KG1 (cell line): ENCODE data around the gene BCAR3.

Experiments
- DNase-seq: peaks from one replicate; lab custom pipeline; 2025; lab: John Stamatoyannopoulos, UW

The BCAR3 gene

DNA sequence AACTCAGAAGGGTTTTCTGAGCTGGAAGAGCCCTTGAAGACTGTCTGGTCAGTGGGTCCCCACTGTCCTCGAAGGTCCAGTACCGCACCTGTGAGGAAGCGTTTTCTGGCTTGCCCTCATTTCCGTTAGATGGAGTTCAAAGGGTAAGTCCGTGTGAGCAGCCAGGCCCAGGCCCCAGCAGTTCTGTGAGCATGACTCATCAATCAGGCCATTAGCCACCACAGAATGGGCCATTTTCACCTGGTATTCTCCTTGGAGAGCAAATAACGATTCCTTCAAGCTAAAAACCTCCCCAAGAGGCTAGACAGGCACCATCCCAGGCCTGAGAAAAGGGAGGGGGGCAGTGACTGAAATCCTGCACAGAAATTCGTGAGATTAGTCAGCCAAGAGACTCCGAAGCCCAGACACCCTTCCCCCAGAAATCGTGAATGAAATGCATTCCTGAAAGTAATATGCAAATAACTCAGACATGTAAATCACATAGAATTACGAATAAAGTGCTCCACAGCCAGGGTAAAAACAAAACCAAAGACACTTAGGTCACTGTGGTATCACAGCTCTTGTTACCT is 66.0 kb downstream of the BCAR3 start:
- no peak for DNase-seq

GRCh38 chr1:93614986-93615581 is 66.6 kb downstream of the BCAR3 start:
- DNase-seq, result no peak

GRCh38 chr1:93614541-93614940 is 67.1 kb downstream of the BCAR3 start:
- no peak for DNase-seq

DNA sequence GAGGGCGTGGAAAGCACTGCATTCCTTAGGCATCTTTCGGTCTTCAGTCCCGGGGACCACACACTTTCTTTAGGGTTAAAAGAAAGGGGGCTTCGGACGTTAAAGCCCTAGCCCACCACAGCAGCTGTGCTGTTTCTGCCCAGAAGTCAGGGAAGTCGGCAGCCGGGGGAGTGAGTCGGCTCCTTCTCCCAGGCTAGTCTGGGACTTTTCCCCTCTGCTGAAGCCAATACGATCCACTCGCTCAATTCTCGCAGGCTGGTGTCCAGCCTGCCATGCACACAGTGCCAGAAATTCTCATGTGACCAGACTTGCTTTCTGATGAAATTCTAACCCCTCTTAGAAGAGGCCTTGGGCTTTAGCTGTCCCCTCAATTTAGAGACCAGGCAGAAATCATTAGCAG is 67.7 kb downstream of the BCAR3 start:
- no peak for DNase-seq

DNA sequence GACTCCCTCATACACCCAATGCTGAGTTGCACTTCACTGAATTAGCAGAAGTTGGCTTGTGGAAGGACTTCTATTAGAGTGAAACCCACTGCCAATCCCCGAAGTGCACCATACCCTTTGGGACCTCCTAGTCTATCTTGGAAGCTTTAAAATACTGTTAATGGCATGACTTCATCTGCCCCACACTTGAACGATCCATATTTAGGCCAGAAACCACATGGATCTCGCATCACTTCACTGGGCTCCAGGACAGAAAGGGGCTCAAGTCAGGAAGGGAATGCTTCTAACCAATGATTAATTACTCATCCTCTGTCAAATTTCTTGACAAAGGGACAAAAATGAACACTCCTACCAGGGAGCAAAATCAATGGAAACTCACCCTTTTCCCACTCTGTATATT is 69.1 kb downstream of the BCAR3 start:
- DNase-seq, result no peak

- DNase-seq, result no peak
Observed at GRCh38 chr1:93611668-93612067, 70.0 kb downstream of the BCAR3 start.

DNA sequence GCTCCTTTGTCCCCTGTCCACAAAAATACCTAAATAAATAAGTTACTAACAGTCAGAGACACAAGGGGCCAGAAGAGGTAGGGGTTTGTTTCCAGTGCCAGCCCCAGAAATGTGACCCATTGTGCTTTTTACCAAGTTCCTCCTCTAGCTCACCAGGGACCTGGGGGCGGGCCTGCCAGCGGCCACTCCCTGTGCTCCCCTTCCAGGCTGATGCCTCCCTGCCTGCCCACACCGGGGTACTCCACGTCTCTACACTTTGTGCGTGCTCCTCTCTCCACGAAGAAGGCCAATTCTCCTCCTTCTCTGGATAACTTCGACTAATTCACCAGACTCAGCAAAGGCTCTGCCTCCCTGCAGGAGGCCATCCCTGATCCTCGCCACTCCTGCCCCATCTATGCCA is 72.1 kb downstream of the BCAR3 start:
- no peak for DNase-seq

- DNase-seq, result no peak
Observed at GRCh38 chr1:93608187-93609109, 73.2 kb downstream of the BCAR3 start.

GRCh38 chr1:93607814-93608186 is 73.8 kb downstream of the BCAR3 start:
- DNase-seq, result no peak

GRCh38 chr1:93605812-93606512 is 75.7 kb downstream of the BCAR3 start:
- no peak for DNase-seq

GRCh38 chr1:93605026-93605568 is 76.5 kb downstream of the BCAR3 start:
- DNase-seq, result no peak

DNA sequence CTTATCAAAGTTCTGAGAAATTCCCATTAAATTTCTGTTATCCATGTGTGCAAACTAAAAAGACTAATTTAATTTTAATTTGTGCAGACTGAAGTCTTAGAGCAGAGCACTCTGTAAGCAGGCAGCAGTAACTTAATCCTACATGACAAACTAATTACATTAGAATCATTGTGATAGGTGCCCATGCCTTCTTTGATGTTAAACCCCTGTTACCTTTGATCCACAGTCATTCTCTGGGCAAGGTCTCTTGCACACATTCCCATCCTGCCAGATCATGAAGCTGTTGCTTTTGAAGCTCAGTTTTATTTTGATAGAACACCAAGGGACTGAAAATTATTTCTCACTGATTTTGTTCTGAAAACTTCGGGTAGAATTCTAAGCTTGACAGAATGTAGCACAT is 77.2 kb downstream of the BCAR3 start:
- no peak for DNase-seq

- no peak for DNase-seq
Observed at GRCh38 chr1:93603601-93604000, 78.0 kb downstream of the BCAR3 start.

GRCh38 chr1:93603106-93603505 is 78.5 kb downstream of the BCAR3 start:
- DNase-seq, result no peak

- DNase-seq, result no peak
Observed at GRCh38 chr1:93602101-93602500, 79.5 kb downstream of the BCAR3 start.

DNA sequence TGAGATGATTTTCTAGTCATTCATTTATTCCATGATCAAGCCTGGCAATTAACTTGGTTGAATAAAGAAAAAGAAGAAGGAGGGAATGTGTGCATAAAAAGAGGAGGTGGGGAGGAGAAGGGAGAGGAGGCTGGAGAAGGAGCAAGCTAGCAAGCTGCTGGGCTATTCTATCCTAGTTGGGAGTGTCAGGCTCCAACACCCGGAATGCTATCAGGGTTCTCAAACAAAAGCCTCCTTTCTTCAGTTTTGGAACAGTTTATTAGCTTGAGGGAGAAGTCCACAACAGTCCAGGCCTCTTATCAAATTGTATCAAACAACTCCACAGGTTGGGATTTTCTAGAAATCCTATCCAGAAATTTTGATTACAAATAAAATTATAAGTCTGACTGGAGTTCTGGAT is 80.0 kb downstream of the BCAR3 start:
- DNase-seq, result no peak

GRCh38 chr1:93600663-93601062 is 81.0 kb downstream of the BCAR3 start:
- no peak for DNase-seq

GRCh38 chr1:93599479-93599878 is 82.2 kb downstream of the BCAR3 start:
- no peak for DNase-seq

GRCh38 chr1:93598861-93599439 is 82.7 kb downstream of the BCAR3 start:
- DNase-seq, result no peak

GRCh38 chr1:93598396-93598795 is 83.2 kb downstream of the BCAR3 start:
- no peak for DNase-seq

DNA sequence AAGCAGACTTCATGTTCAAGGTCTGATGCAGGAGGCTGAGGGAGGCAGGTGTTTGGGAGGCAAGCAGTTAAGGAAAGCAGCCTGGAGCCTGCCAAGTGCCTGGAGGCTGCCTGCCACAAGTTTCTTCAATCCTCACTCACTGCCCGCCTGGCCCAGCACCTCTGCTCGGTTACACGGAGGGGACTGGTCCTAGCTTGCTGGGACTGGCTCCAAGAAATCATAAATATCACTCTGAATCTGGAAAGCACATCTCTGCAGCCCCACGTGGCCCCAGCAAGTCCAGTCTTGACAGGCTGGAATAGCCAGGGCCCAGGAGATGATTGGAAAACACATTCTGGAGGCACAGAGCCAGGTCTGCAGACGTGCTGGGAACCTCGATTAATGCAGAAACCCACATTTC is 83.9 kb downstream of the BCAR3 start:
- no peak for DNase-seq
